ENCODE results near the gene NDFIP1. TPM values are rescaled to one million over a fixed set of nuclear protein-coding genes. Genes with fewer than 3 reads are reported as not detected.
"Not testable (repeated sequence)": the region's sequence is repeated elsewhere in the genome, so short reads cannot be mapped to it uniquely, and the experiment has no call there.

The NDFIP1 gene
- total RNA-seq, 1 experiment from 2014 or later: 26.6 TPM

GRCh38 chr5:142087920-142088679 is 20.5 kb upstream of the NDFIP1 start:
- Histone ChIP-seq H2BK15ac (ENCODE audit: low read depth, low read length) (no peak overlapping the region), H3K4ac (ENCODE audit: low read depth, low read length) (no peak overlapping the region), H3K79me2 (ENCODE audit: insufficient read depth, low read length) (no peaks in the 10 kb centered on the region), H2AFZ (ENCODE audit: low read length) (no peak overlapping the region), H4K8ac (replicated peaks; ENCODE audit: insufficient read length, low read depth, low read length) (no peak overlapping the region), H2BK20ac (ENCODE audit: low read depth, low read length, poor library complexity, severe bottlenecking) (no peak overlapping the region), H2AK5ac (ENCODE audit: insufficient read length, low read length) (no peak overlapping the region), H3K9ac (ENCODE audit: extremely low read depth, insufficient read length, low read length) (no peak overlapping the region), H3K18ac (ENCODE audit: insufficient read length, low read depth, low read length) (no peak overlapping the region), H3K23me2 (ENCODE audit: insufficient read length, low read depth, low read length, poor library complexity, severe bottlenecking) (no peaks in the 10 kb centered on the region), H2BK5ac (ENCODE audit: insufficient read length, low read length) (no peak overlapping the region), H2BK120ac (ENCODE audit: low read depth, low read length, poor library complexity, severe bottlenecking) (no peak overlapping the region), H3K56ac (ENCODE audit: insufficient read length, low read depth, low read length) (no peak overlapping the region), H3K4me1 (ENCODE audit: insufficient read depth, low read length) (no peaks in the 10 kb centered on the region; the same call in 1 of the 2 replicates), H3K79me1 (ENCODE audit: insufficient read depth, low read depth, low read length, poor library complexity, severe bottlenecking) (no peaks in the 10 kb centered on the region), H4K20me1 (ENCODE audit: control insufficient read depth, insufficient read depth, insufficient read length) (no peaks in the 10 kb centered on the region), H3K9me3 (ENCODE audit: control insufficient read depth, low read depth, low read length) (no peaks in the 10 kb centered on the region), H2BK12ac (ENCODE audit: insufficient read length, low read depth, low read length) (no peak overlapping the region), H4K91ac (ENCODE audit: insufficient read length, low read depth, low read length) (no peak overlapping the region), H3K27me3 (ENCODE audit: insufficient read depth, low read length) (no peaks in the 10 kb centered on the region), H3K14ac (ENCODE audit: insufficient read depth, low read length) (no peak overlapping the region), H3K27ac (ENCODE audit: insufficient read length, low read depth, low read length) (no peak overlapping the region), H4K5ac (ENCODE audit: insufficient read length, low read depth, low read length) (no peak overlapping the region), H3K4me2 (ENCODE audit: insufficient read depth, insufficient read length, low read length) (no peak overlapping the region), H3K23ac (ENCODE audit: insufficient read length, low read depth, low read length) (no peak overlapping the region), H3T11ph (ENCODE audit: low read length) (no peak overlapping the region)
- TF ChIP-seq CTCF (conservative IDR thresholded peaks at IDR 0.05): no peak
- H3K4me1 Mint-ChIP-seq: peaks cover 6% of the 10 kb centered on the region in 2 experiments; a peak in 3 of 4 replicates
- WGBS (ENCODE audit: extremely low coverage, insufficient read length, low lambda C conversion rate): no CpG with 5 or more reads among the region's 12 CpGs
- H3K9me3 Mint-ChIP-seq: no peaks in the 10 kb centered on the region
- no peak overlapping the region for H3K4me3 Mint-ChIP-seq
- DNase-seq: no peak
- H3K27ac Mint-ChIP-seq: no peak overlapping the region
- H3K27me3 Mint-ChIP-seq (ENCODE audit: low read depth): peaks cover 10% of the 10 kb centered on the region
- no peaks in the 10 kb centered on the region for H3K36me3 Mint-ChIP-seq (ENCODE audit: insufficient read depth in 1 of 3, low read depth in 3 of 3)

GRCh38 chr5:142088855-142089479 is 19.6 kb upstream of the NDFIP1 start:
- H3K23me2 ChIP-seq (ENCODE audit: insufficient read length, low read depth, low read length, poor library complexity, severe bottlenecking); H3K27ac Mint-ChIP-seq; H3K9me3 ChIP-seq (ENCODE audit: control insufficient read depth, low read depth, low read length); H3K79me2 ChIP-seq (ENCODE audit: insufficient read depth, low read length); H2BK120ac ChIP-seq (ENCODE audit: low read depth, low read length, poor library complexity, severe bottlenecking); DNase-seq; H3K4me1 Mint-ChIP-seq; H3K79me1 ChIP-seq (ENCODE audit: insufficient read depth, low read depth, low read length, poor library complexity, severe bottlenecking); H3K27ac ChIP-seq (ENCODE audit: insufficient read length, low read depth, low read length); H3K36me3 Mint-ChIP-seq (ENCODE audit: insufficient read depth in 1 of 3, low read depth in 3 of 3); H2BK12ac ChIP-seq (ENCODE audit: insufficient read length, low read depth, low read length); H3K23ac ChIP-seq (ENCODE audit: insufficient read length, low read depth, low read length); H2BK20ac ChIP-seq (ENCODE audit: low read depth, low read length, poor library complexity, severe bottlenecking); H3K4me1 ChIP-seq (ENCODE audit: insufficient read depth, low read length); H3K9ac ChIP-seq (ENCODE audit: extremely low read depth, insufficient read length, low read length); H4K8ac ChIP-seq (replicated peaks; ENCODE audit: insufficient read length, low read depth, low read length); H3K4me2 ChIP-seq (ENCODE audit: insufficient read depth, insufficient read length, low read length); H2BK15ac ChIP-seq (ENCODE audit: low read depth, low read length); H3K27me3 ChIP-seq (ENCODE audit: insufficient read depth, low read length); H4K5ac ChIP-seq (ENCODE audit: insufficient read length, low read depth, low read length); H3K56ac ChIP-seq (ENCODE audit: insufficient read length, low read depth, low read length); H4K91ac ChIP-seq (ENCODE audit: insufficient read length, low read depth, low read length); H3K4ac ChIP-seq (ENCODE audit: low read depth, low read length); H2AFZ ChIP-seq (ENCODE audit: low read length); H4K20me1 ChIP-seq (ENCODE audit: control insufficient read depth, insufficient read depth, insufficient read length); H3K18ac ChIP-seq (ENCODE audit: insufficient read length, low read depth, low read length); H3K14ac ChIP-seq (ENCODE audit: insufficient read depth, low read length); H3K9me3 Mint-ChIP-seq; H2AK5ac ChIP-seq (ENCODE audit: insufficient read length, low read length); H3T11ph ChIP-seq (ENCODE audit: low read length); H2BK5ac ChIP-seq (ENCODE audit: insufficient read length, low read length); H3K4me3 Mint-ChIP-seq: not testable (repeated sequence)
- peaks cover 10% of the 10 kb centered on the region for H3K27me3 Mint-ChIP-seq (ENCODE audit: low read depth)
- no CpG with 5 or more reads among the region's 15 CpGs for WGBS (ENCODE audit: extremely low coverage, insufficient read length, low lambda C conversion rate)

All from H9 (cell line).